SU-DHL-6 (cell line): ENCODE results near the gene CELF5.

Experiments used
- CTCF ChIP-seq: fragments of 200-600 bp; sonication (generic); IDR thresholded peaks from one replicate; pipeline ENCODE4 v1.5.1; 2017; ENCODE audit warnings: antibody characterized with exemption, mild to moderate bottlenecking, low read length, moderate library complexity; ENCODE audit not compliant: insufficient read depth, poor library complexity, severe bottlenecking
- EZH2phosphoT487 ChIP-seq: fragments of 200-600 bp; sonication (generic), shearing (Covaris generic); conservative IDR thresholded peaks from 2 replicates; pipeline ENCODE4 v1.6.1; 2018; ENCODE audit warnings: mild to moderate bottlenecking, antibody characterized with exemption, low read length, moderate library complexity, mixed read lengths

DNA sequence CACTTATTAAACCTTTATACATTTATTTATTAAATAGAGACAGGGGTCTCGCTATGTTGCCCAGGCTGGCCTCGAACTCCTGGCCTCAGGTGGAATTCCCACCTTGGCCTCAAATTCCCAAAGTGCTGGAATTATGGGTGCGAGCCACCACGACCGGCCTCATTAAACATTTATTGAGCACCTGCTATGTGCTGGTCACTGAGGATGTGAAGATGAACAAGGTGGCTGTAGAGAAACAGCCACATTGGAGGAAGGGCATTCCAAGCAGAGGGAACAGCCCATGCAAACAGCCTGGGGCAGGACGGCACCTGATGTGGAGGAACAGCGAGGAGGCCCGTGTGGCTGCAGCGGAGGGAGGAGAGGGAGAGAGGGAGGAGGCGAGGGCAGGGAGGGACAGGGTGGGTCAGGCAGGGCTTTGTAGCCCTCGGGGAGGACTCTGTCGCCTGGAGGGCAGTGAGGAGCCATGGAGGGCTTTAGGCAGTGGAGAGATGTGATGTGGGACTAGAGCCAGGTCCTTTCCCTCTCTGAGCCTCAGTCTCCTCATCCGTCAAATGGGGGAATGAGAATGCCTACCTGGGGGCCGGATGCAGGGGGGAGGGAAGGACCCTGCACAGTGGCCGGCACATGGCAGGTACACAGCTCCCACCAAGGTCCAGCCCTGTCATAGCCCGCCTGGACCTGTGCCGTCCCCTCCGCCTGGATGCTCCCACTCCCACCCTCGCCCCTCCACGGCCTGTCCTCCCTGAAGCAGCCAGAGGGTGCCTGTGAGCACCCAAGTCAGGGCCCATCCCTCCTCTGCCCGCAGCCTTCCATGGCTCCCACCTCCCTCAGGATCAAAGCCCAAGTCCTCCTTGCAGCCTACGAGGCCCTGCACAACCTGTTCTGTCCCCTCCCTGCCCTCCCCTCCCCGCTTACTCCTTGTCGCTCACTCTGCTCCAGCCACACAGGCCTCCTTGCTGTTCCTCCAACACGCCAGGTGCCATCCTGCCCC is 120.4 kb downstream of the CELF5 start:
- TF ChIP-seq CTCF: no peak
- no peak for TF ChIP-seq EZH2phosphoT487
